ENCODE results near the gene MYLK3.

Gene MYLK3

GRCh38 chr16:46733319-46733830 is 14.8 kb downstream of the MYLK3 start:
- TF ChIP-seq CTCF (IDR thresholded peaks at IDR 0.05; ENCODE audit: insufficient read depth, low read depth, low read length, missing control alignments), result no peak
- no peak overlapping the region for H3K4me3 ChIP-seq (ENCODE audit: low read length)
- DNase-seq (ENCODE audit: low read depth), result no peak

GRCh38 chr16:46732561-46732960 is 15.6 kb downstream of the MYLK3 start:
- DNase-seq (ENCODE audit: low read depth), result no peak
- TF ChIP-seq CTCF (IDR thresholded peaks at IDR 0.05; ENCODE audit: insufficient read depth, low read depth, low read length, missing control alignments), result no peak
- H3K4me3 ChIP-seq (ENCODE audit: low read length), result no peak overlapping the region

GRCh38 chr16:46731691-46732555 is 16.2 kb downstream of the MYLK3 start:
- no peak overlapping the region for H3K4me3 ChIP-seq (ENCODE audit: low read length)
- no peak for TF ChIP-seq CTCF (IDR thresholded peaks at IDR 0.05; ENCODE audit: insufficient read depth, low read depth, low read length, missing control alignments)
- DNase-seq (ENCODE audit: low read depth), result no peak

GRCh38 chr16:46730801-46731690 is 17.1 kb downstream of the MYLK3 start:
- H3K4me3 ChIP-seq (ENCODE audit: low read length), result no peak overlapping the region
- DNase-seq (ENCODE audit: low read depth), result no peak
- no peak for TF ChIP-seq CTCF (IDR thresholded peaks at IDR 0.05; ENCODE audit: insufficient read depth, low read depth, low read length, missing control alignments)

GRCh38 chr16:46730126-46730525 is 18.0 kb downstream of the MYLK3 start:
- no peak for TF ChIP-seq CTCF (IDR thresholded peaks at IDR 0.05; ENCODE audit: insufficient read depth, low read depth, low read length, missing control alignments)
- H3K4me3 ChIP-seq (ENCODE audit: low read length), result no peak overlapping the region
- DNase-seq (ENCODE audit: low read depth), result no peak

- no peak for TF ChIP-seq CTCF (IDR thresholded peaks at IDR 0.05; ENCODE audit: insufficient read depth, low read depth, low read length, missing control alignments)
- H3K4me3 ChIP-seq (ENCODE audit: low read length), result no peak overlapping the region
Measured at GRCh38 chr16:46729326-46729995, 18.7 kb downstream of the MYLK3 start.

More at GRCh38 chr16:46729326-46729995, 18.7 kb downstream of the MYLK3 start:
- no peak for DNase-seq (ENCODE audit: low read depth)
